Activated naive CD4-positive, alpha-beta T cell treated with anti-CD3 and anti-CD28 coated beads, Interleukin-2, amount 50 U/mL, for 16 hours (primary cell): ENCODE measurements around the gene RBM26.
"Not testable (repeated sequence)": the region's sequence is repeated elsewhere in the genome, so short reads cannot be mapped to it uniquely, and the experiment has no call there.

ENCODE experiments used
- DNase-seq: peaks from one replicate; pipeline ENCODE4 v3.0.0-alpha.2; 2020

The RBM26 gene

GRCh38 chr13:79328510-79328909 lies 77.5 kb downstream of the RBM26 start:
- no peak for DNase-seq

DNA sequence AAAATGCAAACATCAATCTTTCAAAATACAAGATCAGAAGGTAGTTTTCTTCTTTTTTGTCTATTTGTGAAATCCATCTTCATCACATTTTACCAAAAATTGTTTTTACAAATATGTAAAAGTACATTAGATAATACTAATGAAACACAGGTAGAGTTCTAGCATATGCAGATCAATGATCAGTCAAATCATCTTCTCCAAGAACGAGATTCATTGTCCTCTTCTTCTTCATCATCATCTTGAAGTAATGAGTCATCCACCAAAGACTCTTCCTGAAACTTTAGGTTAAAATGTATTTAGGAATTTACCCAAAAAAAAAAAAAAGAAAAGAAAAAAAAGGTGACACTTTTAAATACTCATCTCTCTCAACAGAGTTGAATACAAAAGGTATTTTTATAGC lies 85.6 kb downstream of the RBM26 start:
- no peak for DNase-seq

DNA sequence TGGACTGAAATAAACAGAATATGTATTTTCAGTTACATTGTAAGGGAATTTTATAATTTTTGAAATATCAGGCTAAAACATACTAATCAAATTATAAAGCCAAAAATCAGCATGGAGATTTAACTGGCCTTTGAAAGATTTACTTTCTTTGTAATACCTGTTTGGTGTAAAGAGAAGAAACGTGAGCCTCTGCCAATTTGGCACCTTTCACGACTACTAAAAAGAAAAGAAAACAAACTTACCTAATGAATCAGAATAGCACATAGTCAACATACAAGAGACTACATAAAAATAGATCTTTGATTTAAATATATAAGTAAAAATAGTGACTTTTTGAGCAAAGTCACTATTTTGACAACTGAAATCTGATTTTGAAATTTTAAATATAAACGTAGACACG lies 87.4 kb downstream of the RBM26 start:
- DNase-seq: no peak

- no peak for DNase-seq
These were observed 88.2 kb downstream of the RBM26 start for GRCh38 chr13:79317856-79318255.

- no peak for DNase-seq
These were observed 91.4 kb downstream of the RBM26 start for GRCh38 chr13:79314652-79315051.

DNA sequence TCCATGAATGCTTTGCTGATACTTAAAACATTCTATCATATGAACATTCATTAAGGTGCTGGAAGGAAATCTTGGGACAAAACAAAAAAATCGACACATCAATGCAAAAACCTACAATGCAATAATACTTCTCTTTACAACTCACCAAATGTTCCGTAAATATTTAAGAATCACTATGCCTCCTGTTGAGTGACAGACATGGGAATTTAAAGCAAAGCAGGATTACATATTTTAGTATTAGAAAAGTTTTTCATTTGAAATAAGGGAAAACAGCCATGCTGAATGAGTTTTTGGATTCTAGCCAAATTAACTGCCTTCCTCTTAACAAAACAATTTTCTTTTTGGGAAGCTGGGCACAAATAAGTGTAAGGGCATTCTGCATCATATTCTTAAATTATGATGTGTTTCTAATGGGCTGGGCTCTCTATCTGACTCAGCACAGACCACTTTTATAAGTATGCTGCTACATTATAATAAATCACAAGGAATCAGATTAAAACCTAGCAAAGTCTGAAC lies 93.7 kb downstream of the RBM26 start:
- DNase-seq: no peak

- DNase-seq: no peak
These were observed 94.7 kb downstream of the RBM26 start for GRCh38 chr13:79311386-79311785.

GRCh38 chr13:79309690-79310089 lies 96.4 kb downstream of the RBM26 start:
- DNase-seq: no peak

DNA sequence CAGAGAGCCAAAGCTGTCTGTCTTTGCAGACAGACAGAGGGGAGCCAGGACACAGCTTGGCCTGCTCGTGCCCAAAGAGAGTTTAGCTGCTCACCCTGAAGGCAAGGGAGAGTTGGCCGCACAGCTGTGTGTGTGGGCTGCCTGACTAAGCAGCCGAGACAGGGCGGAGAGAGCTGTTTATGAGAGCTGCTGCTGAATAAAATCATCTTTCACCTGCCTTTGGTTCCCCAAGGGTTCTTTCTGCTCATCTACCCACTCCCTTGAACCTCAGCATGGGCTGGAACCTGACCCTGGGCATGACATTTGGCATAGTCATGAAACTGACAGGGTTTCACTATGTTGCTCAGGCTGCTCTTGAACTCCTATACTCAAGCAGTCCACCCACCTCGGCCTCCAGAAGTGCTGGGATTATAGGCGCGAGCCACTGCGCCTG lies 98.2 kb downstream of the RBM26 start:
- no peak for DNase-seq

DNA sequence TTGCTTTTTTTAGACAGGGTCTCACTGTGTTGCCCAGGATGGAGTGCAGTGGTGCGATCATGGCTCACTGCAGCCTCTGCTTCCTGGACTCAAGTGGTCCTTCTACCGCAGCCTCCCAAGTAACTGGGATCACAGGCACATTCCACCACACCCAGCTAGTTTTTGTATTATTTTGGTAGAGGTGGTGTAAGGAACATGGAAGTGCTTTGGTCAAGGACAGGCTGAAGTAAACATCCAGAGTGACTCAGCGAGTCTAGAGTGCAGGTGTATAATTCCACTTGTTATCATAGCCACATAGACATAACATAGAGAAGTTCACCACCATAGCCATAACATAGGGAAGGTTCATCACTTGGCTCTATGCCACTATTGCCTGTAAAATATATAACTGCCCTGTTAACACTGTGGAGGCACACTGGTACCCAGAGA lies 98.6 kb downstream of the RBM26 start:
- DNase-seq: no peak

GRCh38 chr13:79306650-79307049 lies 99.4 kb downstream of the RBM26 start:
- DNase-seq: no peak

DNA sequence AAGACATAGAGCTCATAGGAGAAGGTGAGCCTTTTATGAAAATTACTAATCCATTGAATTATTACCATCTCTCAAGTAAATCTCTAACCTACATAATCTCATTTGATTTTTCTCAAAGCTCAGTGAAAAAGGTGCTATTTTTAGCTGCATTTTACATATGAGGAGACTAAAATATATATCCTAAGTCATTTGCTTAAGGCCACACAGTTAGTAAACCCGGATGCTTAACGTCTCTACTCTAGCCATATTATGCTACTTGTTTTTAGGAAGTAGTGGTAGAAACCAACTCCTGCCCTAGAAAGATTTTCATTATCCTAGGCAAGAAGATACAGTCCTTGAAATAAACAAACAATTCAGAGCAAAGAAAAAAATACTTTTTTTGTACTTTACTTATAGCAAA lies 108.9 kb downstream of the RBM26 start:
- no peak for DNase-seq

DNA sequence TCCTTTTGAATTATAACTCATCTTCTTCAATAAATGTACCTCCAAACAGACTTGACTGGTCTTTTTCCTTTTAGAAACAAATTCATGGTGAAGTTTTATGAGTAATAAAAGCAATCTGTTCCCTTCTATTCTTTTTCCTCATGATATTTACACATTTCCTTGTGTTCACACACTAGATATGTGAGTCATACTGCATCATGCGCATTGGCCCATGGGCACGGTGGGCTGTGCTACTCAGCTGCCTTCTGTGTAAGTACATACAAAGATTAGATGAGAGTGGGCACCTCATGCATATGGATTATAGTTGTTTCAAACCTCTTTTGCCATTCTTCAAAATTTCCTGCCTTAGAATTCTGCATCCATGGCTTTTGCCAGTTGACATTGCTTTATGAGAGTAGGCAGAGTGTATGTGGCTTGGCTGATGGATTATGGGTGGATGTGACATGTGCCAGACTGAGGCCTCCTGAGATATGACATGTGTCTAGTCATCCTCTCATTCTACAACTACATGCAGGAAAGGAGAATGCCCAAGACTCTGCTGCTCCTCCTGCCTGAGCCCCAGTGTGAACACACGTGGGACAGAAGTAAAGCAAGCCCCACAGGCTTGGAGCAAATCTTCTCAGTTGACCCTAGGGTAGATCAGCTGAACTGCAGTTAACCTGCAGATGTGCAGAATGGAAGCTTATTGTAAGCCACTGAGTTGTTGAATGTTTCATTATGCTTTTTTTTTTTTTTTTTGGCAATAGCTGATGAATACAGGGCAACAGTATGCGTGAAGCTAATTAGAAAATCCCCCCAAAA lies 109.9 kb downstream of the RBM26 start:
- no peak for DNase-seq

DNA sequence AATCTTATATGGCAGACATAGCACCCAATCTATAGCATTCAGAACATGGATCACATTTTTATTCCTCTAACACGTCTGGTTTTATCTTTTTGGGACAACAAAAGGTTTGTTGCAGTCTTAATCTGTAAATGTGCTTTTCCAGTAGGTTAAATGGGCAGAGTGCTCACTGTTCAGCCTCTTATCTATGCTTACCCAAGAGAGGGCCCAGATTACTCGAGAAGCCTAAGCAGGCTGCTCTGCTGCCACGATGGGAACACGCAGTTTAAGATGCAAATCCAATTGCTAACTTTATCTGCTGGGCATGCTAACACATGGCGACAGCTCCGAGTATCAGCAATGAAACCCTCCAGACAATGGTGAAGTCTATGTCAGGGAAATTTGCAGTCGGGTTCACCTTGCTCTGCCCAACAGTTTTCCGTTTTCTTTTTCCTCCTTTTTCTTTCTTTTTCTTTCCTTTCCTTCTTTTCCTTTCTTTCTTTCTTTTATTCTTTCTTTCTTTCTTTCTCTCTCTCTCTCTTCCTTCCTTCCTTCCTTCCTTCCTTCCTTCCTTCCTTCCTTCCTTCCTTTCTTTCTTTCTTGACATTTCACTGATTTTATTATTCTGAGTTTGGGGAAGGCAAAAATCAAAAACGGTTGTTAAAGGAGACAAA lies 115.3 kb downstream of the RBM26 start:
- no peak for DNase-seq

DNA sequence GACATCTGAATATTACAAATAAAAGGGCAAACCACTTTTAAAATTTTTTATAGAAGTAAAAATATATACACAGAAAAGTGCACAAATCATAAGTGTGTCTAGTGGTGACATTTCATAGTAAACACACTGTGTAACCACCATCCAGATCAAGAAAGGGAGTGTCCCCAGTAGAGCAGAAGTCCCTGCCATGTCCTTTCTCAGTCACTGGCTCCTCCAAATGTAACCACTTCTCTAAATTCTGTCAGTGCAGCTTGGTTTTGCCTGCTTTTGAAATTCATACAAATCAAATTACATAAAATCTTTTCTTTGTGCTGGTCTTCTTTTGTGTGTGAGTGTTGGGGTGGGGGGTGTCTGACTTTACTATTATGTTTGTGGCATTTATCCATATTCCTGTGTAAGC lies 116.5 kb downstream of the RBM26 start:
- no peak for DNase-seq

- no peak for DNase-seq
These were observed 117.9 kb downstream of the RBM26 start for GRCh38 chr13:79287939-79288795.

GRCh38 chr13:79285159-79285558 lies 120.9 kb downstream of the RBM26 start:
- no peak for DNase-seq

GRCh38 chr13:79283742-79284141 lies 122.3 kb downstream of the RBM26 start:
- DNase-seq: no peak

GRCh38 chr13:79282976-79283375 lies 123.1 kb downstream of the RBM26 start:
- DNase-seq: no peak

DNA sequence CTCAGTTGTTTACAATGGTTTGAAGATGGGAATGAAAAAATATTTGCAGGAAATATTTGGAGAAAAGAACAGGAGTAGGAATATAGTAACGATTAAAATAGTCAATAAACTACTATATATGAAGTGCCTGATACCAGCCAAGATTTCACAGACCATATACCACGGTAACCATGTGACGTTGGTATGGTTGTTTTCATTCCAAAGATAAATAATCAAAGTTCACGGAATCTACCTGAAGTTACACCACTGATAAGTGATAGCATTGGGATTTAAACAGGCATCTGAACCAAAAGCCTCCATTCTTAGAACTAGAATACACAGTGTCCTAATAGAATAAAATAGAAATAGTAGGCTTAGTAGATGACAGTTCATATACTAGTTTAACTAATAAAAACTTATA lies 123.5 kb downstream of the RBM26 start:
- DNase-seq: no peak

- no peak for DNase-seq
These were observed 124.7 kb downstream of the RBM26 start for GRCh38 chr13:79281339-79281747.

- DNase-seq: not testable (repeated sequence)
These were observed 126.3 kb downstream of the RBM26 start for GRCh38 chr13:79279735-79280134.

GRCh38 chr13:79273045-79273444 lies 133.0 kb downstream of the RBM26 start:
- DNase-seq: no peak
